Kidney glomerular epithelial cell (primary cell): Measurements from ENCODE around the gene ACTR8.

ENCODE experiments used
- DNase-seq: peaks from one replicate; lab custom pipeline; 2025; lab: John Stamatoyannopoulos, UW

ACTR8 gene

DNA sequence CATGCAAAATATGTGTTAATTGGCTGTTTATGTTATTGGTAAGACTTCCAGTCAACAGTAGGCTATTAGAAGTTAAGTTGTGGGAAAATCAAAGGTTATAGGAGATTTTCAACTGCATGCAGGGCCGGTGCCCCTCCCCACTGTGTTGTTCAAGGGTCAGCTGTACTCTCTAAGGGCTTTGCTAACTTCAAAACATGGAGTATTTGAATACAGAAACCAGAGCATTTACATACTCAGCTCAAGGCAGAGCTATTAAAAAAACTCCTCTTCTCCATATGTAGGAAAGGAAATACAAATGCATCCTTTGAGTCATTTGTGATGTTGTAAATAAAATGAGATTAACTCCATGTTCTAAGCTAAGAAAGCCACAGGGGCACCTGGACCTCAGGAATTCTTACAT, 18.8 kb downstream of the ACTR8 start:
- no peak for DNase-seq

DNA sequence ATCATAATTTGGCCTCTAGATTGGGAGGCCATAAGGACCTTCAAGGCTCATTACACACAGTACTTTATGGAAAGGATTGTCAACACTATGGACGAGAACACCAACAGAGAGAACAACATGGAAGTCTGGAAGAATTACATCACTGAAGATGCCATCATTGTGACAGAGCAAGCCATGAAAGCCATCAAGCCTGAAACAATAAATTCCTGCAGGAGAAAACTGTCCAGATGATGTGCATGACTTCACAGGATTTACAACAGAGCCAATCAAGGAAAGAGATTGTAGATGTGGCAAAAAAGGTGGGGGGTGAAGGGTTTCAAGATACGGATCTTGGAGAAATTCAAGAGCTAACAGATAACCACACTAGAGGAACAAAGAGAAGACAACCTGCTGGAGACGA, 19.7 kb downstream of the ACTR8 start:
- DNase-seq, result peak; percentile 52

- DNase-seq, result no peak
Measured at GRCh38 chr3:53860196-53860595, 21.8 kb downstream of the ACTR8 start.

DNA sequence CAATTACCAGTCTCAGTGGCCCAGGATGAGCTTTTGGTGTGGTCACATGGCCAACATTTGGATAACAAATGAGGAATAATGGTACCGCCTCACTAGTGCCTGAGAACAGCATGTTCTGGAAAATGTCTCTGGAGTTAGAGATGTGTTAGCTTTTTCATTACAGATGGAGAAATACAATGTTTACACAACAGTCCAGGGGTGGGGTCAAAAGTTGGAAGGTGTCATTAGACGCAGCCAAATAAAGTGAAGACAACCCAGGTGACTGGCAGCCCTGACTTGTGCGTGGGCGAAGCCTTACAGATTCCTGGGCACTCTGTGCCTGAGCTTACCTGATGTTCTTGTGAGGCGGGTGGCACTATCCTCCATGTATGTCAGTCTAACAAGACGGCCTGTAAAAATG, 22.8 kb downstream of the ACTR8 start:
- DNase-seq, result no peak

GRCh38 chr3:53858096-53858741, 23.7 kb downstream of the ACTR8 start:
- no peak for DNase-seq

GRCh38 chr3:53856964-53857363, 25.0 kb downstream of the ACTR8 start:
- DNase-seq, result no peak

- no peak for DNase-seq
Measured at GRCh38 chr3:53850895-53851294, 31.1 kb downstream of the ACTR8 start.

DNA sequence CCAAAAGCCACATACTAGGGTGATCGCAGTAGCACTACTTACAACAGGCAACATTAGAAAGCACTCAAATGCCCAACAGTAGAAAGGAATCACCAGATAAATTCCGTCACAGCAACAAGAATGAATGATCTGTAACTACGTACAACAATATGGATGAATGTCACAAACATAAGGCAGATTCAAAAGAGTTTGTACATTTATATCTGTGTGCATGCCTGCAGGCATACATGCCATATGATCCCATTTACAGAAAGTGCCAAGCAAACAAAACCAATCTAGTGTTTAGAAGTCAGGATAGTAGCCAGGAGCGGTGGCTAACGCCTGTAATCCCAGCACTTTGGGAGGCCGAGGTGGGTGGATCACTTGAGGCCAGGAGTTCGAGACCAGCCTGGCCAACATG, 32.0 kb downstream of the ACTR8 start:
- no peak for DNase-seq

DNA sequence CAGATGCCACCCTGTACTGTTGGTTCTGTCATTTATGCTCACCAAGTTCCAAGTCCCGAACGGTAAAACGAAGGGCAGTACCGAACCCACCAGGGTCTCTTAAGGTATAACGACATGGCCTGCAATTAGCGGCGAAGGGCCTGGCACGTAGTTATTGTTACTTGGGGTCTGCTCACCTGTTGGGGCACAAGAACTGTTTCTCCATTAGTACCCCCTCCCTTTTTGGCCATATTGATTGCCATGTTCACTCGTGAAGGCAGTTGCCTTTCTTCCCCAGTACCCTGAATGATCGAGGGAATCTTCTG, 35.1 kb downstream of the ACTR8 start:
- DNase-seq, result no peak

DNA sequence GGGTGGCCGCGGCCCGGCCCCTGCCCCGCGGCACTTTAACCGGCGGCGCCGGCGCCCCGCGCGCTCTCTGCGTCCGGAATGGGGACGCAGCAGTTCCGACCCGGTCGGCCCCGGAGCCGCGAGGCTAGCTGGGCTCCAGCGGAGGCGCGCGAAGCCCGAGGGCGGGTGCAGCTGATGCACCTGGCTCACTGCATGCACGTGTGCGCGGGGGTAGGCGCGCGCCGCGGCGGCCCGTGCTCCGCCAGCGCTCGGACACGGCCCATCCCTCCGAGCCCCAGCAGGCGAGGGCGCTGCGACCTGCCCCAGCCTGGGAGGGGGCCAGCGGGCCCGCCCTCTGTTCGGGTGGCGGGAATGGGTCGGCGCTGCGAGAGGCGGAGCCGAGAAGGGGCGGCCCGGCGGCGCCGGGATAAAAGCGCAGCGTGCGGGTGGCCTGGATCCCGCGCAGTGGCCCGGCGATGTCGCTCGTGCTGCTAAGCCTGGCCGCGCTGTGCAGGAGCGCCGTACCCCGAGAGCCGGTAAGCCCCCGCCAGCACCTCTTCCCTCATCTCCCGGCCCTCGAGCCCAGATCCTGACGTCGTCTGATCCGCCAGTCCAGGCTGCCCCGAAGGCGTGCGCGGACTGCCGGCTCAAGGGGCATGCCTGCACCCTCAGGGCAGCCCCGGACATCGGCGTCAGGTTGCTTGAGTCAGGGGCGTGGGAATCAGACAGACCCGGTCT, 35.7 kb downstream of the ACTR8 start, which contains the start of the genes CHDH and IL17RB:
Gene CHDH, minus strand, starts transcription at position 286 of the 717 bp plus-strand sequence. CDS start 22,411 bp downstream, outside the sequence.
Gene IL17RB, plus strand, starts transcription at position 435 of the 717 bp plus-strand sequence. Its CDS starts 21 bp downstream, at position 456.
- no peak for DNase-seq

- DNase-seq, result no peak
Measured at GRCh38 chr3:53845881-53846133, 36.1 kb downstream of the ACTR8 start.

GRCh38 chr3:53845103-53845880, 36.7 kb downstream of the ACTR8 start:
- peak; percentile 19 for DNase-seq

- DNase-seq, result no peak
Measured at GRCh38 chr3:53844262-53845102, 37.5 kb downstream of the ACTR8 start.

GRCh38 chr3:53843195-53844177, 38.5 kb downstream of the ACTR8 start:
- no peak for DNase-seq

DNA sequence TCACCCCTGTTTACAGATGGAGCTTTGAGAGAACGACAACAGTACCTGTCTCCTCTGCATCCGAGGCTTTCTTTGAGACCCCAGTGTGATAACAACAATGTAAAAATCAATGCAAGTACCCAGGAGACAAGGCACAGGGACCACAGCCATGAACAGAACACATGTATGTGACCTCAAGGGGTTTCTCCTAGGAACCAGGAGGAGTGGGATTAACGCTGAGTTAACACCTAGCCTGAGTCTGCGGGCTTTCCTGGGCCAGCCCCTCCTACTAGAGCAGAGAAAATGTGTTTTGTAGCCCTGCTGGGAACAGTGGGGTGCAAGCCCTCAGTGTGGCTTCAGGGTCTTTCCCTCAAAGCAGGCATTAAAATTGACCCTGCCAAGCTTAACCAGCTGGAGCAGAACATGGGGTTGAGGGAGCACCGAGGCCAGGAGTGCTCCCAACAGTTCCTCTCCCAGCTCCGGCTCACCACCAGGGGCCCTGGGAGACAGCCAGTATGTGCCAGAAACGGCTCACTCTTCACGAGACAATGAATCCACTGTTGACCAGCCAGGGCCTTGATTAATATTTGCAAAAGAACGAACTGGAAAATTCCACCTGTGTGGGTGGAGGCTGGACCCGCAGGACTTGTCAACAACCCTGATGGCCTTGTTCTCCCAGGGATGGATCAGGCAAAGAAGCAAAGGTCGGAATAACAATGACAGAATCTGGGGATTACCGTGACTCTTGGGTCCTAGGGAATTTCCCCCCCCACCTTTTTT, 39.3 kb downstream of the ACTR8 start:
- peak; percentile 57 for DNase-seq

- no peak for DNase-seq
Measured at GRCh38 chr3:53841296-53841695, 40.7 kb downstream of the ACTR8 start.

- no peak for DNase-seq
Measured at GRCh38 chr3:53837331-53837730, 44.6 kb downstream of the ACTR8 start.

DNA sequence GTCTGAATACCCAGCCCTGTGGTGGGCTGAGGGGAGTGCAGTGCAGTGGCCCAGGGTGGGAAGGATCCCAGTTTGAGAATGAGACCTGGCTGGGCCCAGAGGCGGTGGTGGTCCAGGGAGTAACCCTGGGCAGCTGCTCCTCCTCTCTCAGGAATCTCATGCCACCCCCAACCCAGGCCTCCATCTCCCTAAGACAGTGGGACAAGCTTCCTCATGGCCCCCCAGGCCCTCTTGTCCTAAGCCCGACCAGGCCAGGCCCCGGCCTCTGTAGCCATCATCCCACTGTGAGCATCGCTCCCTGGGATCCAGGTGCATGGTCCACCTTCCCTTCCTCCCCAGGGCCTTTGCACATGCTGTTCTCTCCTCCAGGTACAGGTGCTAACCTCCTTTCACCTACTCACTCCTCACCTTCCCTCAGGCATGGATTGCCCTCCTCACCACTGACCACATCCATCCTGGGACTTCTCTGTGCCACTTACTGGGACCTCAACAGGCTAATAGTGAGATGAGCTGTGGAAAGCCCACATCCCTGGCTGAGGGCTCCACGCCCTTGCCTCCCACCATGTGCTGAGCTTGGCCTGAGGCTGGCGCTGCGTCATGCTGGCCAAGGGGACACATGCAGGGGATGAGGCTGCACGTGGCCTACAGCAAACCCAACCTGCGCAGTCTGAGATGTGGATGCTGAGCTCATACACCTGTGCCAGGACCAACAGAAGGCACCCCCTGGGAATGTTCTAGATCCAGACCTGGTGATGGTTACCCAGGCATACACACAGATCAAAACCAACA, 45.7 kb downstream of the ACTR8 start:
- DNase-seq, result no peak

DNA sequence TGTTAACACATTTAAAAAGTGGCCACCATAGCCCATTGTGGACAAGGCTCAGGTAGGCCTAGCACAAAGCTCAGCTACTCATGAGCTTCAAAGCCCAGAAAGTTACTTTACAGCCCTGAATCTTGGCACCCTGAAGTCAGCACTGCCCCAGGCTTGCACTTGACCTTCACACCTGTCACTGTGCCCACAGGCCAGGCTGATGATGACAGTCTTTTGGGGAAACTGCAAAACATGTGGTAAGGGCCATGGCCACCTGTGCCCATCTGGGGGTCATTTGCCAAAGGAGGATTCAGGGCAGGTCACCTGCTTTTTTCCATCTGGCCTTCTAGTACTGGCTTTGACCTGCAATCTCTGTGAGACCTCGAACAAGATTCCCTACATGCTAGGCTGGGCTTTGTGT, 46.7 kb downstream of the ACTR8 start:
- no peak for DNase-seq
